HepG2 (cell line): ENCODE measurements around the gene MICAL3.
"Not testable (repeated sequence)": the region's sequence is repeated elsewhere in the genome, so short reads cannot be mapped to it uniquely, and the experiment has no call there.

Experiments
- CHD2 ChIP-seq: IDR thresholded peaks from 2 replicates; pipeline ENCODE4 v1.6.1; 2011; ENCODE audit warnings: low read depth, low read length, improper control_type of control experiment
- MNT ChIP-seq: fragments of 450-650 bp; IDR thresholded peaks from 2 replicates; pipeline ENCODE4 v1.6.1; 2016
- POLR2A ChIP-seq, 2 experiments: IDR thresholded peaks; 2 replicates each; pipeline ENCODE4 v1.6.1; 2011; ENCODE audit warnings: low read depth in 2 of 2, low read length in 2 of 2, mild to moderate bottlenecking in 1 of 2, moderate library complexity in 1 of 2; ENCODE audit not compliant: insufficient read depth in 1 of 2
- TAF1 ChIP-seq: sonication (generic); formaldehyde crosslinking; IDR thresholded peaks from 2 replicates; pipeline ENCODE4 v1.4.0; 2020; ENCODE audit warnings: missing genetic modification reagents
- TCF7L2 ChIP-seq: IDR thresholded peaks from 2 replicates; pipeline ENCODE4 v1.6.1; 2011; ENCODE audit warnings: mild to moderate bottlenecking, low read depth, low read length, moderate library complexity
- TP53 ChIP-seq: sonication (generic); formaldehyde crosslinking; conservative IDR thresholded peaks from 2 replicates; pipeline ENCODE4 v1.4.0; 2020; ENCODE audit warnings: missing genetic modification reagents
- ZHX2 ChIP-seq, 2 experiments: sonication (generic) in 1 of 2; formaldehyde crosslinking in 1 of 2; IDR thresholded peaks; 2 replicates each; pipeline versions ENCODE4 v1.6.1 to v1.9.0; 2014 to 2022; ENCODE audit warnings: antibody characterized with exemption in 1 of 2, borderline replicate concordance in 1 of 2, inconsistent platforms in 1 of 2, low read depth in 1 of 2, missing genetic modification reagents in 1 of 2
- ZMYM3 ChIP-seq: sonication (generic); formaldehyde crosslinking; IDR thresholded peaks from 2 replicates; pipeline ENCODE4 v1.5.1; 2020; ENCODE audit warnings: mild to moderate bottlenecking, missing genetic modification reagents
- ZNF136 ChIP-seq: sonication (generic); formaldehyde crosslinking; IDR thresholded peaks from 2 replicates; pipeline ENCODE4 v1.8.1; 2022; ENCODE audit warnings: low read depth, mild to moderate bottlenecking, moderate library complexity, missing genetic modification reagents
- ZNF232 ChIP-seq: sonication (generic); formaldehyde crosslinking; IDR thresholded peaks from 2 replicates; pipeline ENCODE4 v1.4.0; 2020; ENCODE audit warnings: missing genetic modification reagents, borderline replicate concordance

DNA sequence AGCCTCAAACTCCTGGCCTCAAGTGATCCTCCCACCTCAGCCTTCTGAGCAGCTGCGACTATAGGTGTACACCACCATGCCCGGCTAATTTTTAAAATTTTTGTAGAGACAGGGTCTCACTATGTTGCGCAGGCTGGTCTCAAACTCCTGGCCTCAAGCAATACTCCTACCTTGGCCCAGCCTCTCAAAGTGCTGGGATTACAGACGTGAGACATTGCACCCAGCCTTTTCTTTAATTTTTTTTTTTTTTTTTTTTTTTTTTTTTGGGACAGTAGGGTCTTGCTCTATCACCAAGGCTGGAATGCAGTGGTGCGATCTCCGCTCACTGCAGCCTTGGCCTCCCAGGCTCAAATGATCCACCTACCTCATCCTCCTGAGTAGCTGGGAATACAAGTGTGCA, 29.1 kb downstream of the MICAL3 start:
- TF ChIP-seq TP53; ZHX2 (IDR thresholded peaks at IDR 0.05; ENCODE audit: low read depth); ZHX2 (CRISPR knock-in tag; IDR thresholded peaks at IDR 0.05; ENCODE audit: borderline replicate concordance); ZNF136 (CRISPR knock-in tag); POLR2A (IDR thresholded peaks at IDR 0.05; ENCODE audit: insufficient read depth in 1 of 2, low read depth in 2 of 2, low read length in 2 of 2); MNT; CHD2; TCF7L2; ZMYM3 (CRISPR knock-in tag); ZNF232 (CRISPR knock-in tag); TAF1 (CRISPR knock-in tag): not testable (repeated sequence)
